Sigmoid colon (tissue), 3 donors: Measurements from ENCODE around the gene DAB2.

Experiments
- CTCF ChIP-seq, 4 experiments: fragments of 450-650 bp in 3 of 4; fragments of 200-600 bp in 1 of 4; IDR thresholded peaks; one replicate each; pipeline ENCODE4 v1.5.1; 2016 to 2019; ENCODE audit warnings: antibody characterized with exemption in 4 of 4, mild to moderate bottlenecking in 3 of 4, moderate library complexity in 2 of 4
- POLR2A ChIP-seq, 2 donors: fragments of 450-650 bp; IDR thresholded peaks; one replicate each; pipeline ENCODE4 v1.6.1; 2016; ENCODE audit warnings: antibody characterized with exemption in 2 of 2, mild to moderate bottlenecking in 2 of 2, moderate library complexity in 2 of 2

- TF ChIP-seq POLR2A (IDR thresholded peaks at IDR 0.05), result no peak
- no peak for TF ChIP-seq CTCF (IDR thresholded peaks at IDR 0.05)
Observed at GRCh38 chr5:39387293-39387692, 37.5 kb downstream of the DAB2 start.
